ENCODE measurements around the gene FBXL14. TPM values are rescaled to one million over a fixed set of nuclear protein-coding genes. Genes with fewer than 3 reads are reported as not detected.
A peak's percentile ranks its signal among the peaks of the same experiment; 100 is the strongest.

The FBXL14 gene
- total RNA-seq, 1 donor, result 11.2 TPM

DNA sequence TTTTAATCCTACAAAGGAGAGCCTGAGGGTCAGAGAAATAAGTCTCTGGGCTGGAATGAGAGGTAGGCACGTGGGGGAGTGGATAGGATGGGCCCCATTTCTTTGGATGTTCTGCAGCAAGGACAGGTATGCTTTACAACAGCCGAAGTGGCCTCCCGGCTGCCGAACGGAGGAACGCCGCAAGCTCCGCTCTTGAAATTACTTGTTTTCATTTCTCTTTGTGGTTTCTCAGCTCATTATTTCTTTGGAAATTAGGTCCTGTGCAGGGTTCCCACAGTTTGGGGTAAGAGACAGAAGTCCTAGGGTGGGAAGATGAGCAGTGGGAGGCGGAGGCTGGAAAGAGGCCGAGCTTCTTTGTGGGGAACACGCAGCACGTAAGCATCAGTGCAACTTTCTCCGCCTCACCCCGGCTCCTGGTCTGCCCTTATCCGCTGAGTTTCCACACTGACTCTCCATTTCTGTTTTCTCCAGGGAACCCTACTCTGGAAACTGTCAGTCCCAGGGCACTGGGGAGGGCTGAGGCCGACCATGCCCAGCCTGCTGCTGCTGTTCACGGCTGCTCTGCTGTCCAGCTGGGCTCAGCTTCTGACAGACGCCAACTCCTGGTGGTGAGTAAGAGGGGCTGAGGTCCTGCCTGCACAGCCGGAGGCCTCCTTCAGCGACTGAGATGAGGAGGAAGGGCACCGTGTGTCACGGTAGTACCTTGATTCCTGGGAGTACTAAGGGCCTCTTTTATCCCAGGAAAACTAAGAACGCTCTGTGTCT lies 36.6 kb upstream of the FBXL14 start:
- TF ChIP-seq CTCF (IDR thresholded peaks at IDR 0.05; ENCODE audit: insufficient read depth, low read length), result no peak
- no peak for DNase-seq (ENCODE audit: low read depth)

DNA sequence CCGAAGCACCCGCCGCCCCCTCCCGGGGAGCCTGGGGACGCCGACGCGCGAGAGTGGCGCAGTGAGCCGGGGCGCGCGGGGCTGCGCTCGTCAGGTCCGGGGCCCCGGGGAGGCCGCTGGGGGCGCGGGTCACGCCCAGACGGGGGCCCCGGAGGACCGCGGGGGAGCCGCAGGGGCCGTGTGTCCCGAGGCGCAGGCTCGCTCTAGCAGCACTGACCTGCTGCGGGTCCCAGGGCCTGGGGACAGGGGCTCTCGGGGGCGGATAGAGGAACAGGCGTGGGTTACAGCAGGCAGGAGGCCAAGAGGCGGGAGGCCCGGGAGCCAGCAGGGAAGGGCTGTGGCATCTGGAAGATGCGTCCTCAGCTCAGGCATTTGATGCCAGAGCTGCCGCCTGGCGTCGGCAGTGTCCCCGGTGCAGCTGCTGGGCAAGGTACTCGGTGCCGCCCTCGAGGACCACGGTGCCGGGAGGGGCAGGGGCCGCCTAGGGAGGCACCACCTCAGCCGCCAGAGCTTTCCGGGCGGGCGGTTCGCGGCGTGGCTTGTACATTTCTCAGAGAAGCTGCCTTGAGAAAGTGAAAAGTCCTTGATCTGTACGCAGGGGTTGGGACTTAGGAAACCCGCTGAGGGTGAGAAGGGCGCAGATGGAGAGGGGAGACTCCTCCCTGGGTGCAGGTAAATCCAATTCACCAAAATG lies 35.9 kb upstream of the FBXL14 start:
- peak overlapping the region; percentile 50 for H3K4me3 ChIP-seq (ENCODE audit: low read depth, low read length)
- no peak for TF ChIP-seq CTCF (IDR thresholded peaks at IDR 0.05; ENCODE audit: insufficient read depth, low read length)
- DNase-seq (ENCODE audit: low read depth), result no peak

More for the DNA sequence above, 36.6 kb upstream of the FBXL14 start:
- H3K4me3 ChIP-seq (ENCODE audit: low read depth, low read length), result no peak overlapping the region

GRCh38 chr12:1629338-1630132 lies 35.2 kb upstream of the FBXL14 start:
- DNase-seq (ENCODE audit: low read depth), result no peak
- peak; percentile 23 for TF ChIP-seq CTCF (IDR thresholded peaks at IDR 0.05; ENCODE audit: insufficient read depth, low read length)
- H3K4me3 ChIP-seq (ENCODE audit: low read depth, low read length), result peak overlapping the region; percentile 50

DNA sequence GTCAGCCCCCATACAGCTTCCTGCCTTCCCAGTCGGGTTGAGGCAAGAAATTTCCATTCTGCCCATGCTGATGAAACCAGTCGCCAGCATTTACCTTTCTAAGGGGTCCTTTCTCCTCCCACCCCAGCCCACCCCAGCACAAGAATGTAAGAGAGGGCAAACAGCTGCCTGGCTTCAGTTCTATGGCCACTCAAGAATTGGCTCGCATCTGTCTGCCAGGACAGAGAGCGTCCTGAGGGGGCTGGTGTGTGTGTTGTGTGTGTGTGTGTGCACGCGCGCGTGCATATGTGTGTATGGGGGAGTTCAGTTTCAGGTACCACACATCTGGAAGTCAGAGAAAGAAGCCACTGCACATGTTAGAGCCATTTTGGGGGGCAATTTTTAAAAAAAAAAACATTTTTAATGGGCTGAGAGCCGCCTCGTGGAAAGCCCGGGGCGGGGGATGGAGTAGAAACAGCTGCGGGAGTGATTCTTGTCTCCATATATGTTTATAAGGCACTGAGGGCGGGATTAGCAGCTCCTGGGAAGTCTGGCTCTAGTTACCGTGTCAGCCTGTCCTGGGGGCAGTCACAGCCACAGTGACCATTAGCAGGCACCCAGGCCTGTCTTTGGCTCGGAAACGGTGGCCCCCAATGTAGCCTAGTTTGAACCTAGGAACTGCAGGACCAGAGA lies 34.4 kb upstream of the FBXL14 start, which contains the start of gene WNT5B:
WNT5B (plus strand) TSS at position 566 of the 672 bp plus-strand sequence. CDS start 2,124 bp downstream, outside the sequence.
- TF ChIP-seq CTCF (IDR thresholded peaks at IDR 0.05; ENCODE audit: insufficient read depth, low read length), result no peak
- H3K4me3 ChIP-seq (ENCODE audit: low read depth, low read length), result peak within 1 kb of the TSS; percentile 50
- no peak for DNase-seq (ENCODE audit: low read depth)

- no peak for TF ChIP-seq CTCF (IDR thresholded peaks at IDR 0.05; ENCODE audit: insufficient read depth, low read length)
- no peak overlapping the region for H3K4me3 ChIP-seq (ENCODE audit: low read depth, low read length)
- no peak for DNase-seq (ENCODE audit: low read depth)
Observed at GRCh38 chr12:1622406-1622805, 28.0 kb upstream of the FBXL14 start.

DNA sequence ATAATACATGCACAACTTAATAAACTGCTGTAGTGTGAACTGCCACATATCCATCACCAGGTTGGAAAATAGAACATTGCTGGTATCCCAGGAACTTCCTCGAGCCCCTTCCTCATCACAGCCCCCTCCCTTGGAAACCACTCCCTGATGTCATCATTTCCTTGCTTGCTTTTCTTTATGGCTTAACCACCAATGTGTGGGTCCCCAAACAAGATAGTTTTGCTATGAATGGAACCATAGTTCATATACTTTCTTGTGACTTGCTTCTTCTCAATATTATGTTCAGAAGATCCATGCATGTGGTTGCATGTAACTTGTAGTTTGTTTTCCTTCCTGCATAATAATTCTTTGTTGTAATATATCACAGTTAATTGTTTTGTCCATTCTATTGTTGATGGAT lies 25.7 kb upstream of the FBXL14 start:
- TF ChIP-seq CTCF (IDR thresholded peaks at IDR 0.05; ENCODE audit: insufficient read depth, low read length), result no peak
- no peak for DNase-seq (ENCODE audit: low read depth)
- no peak overlapping the region for H3K4me3 ChIP-seq (ENCODE audit: low read depth, low read length)

All from fibroblast of the aortic adventitia (primary cell).